ENCODE measurements around the gene CHKB.

GRCh38 chr22:50531546-50531961 lies 51.1 kb downstream of the CHKB start:
- no peak for TF ChIP-seq CTCF (IDR thresholded peaks at IDR 0.05)
- no peak for TF ChIP-seq POLR2A (IDR thresholded peaks at IDR 0.05)
